Measurements from ENCODE around the gene NUP98. TPM values are rescaled to one million over a fixed set of nuclear protein-coding genes. Genes with fewer than 3 reads are reported as not detected.
A peak's percentile ranks its signal among the peaks of the same experiment; 100 is the strongest.

The NUP98 gene
- total RNA-seq, 1 experiment from 2014 or later, result 121 TPM

DNA sequence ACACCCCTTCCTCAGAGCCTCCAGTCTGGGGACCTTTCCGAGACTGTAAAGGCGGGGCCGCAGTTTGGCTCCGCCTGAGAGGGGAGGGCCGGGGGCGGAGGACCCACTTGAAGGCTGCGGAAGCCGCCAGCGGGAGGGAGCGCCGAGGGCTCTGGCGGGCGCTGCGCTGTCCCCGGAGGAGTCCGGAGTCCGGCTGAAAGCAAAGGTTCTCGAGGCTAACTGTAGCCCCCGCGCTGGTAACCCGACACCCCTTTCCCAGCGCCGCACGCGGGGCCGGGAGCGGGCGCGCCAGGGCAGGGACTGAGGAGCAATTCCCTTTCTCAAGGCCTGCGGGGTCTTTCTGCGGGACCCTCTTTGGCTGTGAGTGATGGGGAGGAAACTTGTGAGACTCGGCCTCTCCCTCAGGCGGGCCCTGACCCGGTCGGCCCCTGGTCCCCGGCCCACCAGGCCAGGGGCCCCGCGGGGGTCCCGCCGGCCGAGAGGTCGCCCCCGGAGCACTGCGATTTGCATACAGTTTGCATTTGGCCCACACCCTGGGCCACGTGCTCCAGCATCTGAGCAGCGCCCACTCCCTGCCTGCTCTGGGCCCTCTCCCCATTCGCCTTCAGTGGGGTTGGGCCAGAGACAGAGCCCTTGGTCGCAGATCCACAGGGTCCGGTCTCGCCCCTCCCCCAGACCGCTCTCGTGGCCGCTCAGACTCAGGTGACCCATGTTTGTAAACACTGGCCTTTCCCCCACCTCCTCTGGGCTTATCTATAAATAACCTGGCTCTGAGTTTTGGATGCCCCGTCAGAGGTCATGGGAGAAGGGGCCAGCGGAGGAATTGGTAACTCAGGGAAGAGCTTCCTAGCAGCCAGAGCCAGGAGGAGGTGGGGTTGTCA, 155.0 kb downstream of the NUP98 start:
- peak; percentile 69 for DNase-seq (ENCODE audit: low read depth)

- DNase-seq (ENCODE audit: low read depth), result no peak
These were observed 155.7 kb downstream of the NUP98 start, which contains the start of gene ART5 for GRCh38 chr11:3641701-3642070. ART5 (minus strand) TSS chr11:3641992; CDS start chr11:3641862, 130 bp downstream.

DNA sequence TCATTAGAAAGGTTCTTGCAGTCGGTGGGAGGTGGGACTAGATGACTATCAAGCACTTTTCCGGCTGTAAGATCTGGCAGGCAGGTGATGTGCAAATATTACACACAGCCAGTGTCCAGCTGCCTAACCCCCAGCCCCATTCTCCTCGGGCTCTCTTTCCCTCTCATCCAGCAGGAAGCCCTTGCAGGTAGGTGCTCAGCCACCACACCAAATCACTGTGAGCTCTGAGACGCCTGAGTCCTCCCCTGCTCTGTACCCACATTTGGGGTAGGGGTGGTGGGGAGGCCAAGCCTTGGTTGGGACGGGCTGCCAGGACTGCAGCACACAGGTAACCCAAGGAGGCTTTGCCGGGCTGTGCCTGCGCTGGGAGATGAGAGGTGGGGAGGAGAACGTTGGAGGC, 156.2 kb downstream of the NUP98 start:
- DNase-seq (ENCODE audit: low read depth), result no peak

DNA sequence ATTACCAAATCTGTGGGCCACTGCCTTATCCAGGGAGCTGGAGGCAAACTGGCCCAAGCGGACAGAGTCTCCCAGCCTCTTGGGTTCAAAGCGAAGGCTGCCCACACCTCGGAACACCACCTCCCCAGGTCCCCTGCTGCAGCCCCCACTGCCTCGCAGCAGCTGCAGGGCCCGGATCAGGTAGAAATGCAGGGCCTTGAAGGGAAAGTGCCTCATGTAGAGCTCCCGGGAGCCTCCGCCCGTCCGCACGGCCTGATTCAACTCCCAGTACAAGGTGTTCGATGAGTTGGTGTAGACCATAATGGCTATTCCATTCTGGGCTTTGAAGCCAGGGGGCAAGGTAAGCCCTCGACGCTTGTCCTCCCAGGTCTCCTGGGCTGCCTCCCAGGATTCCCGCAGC, 157.5 kb downstream of the NUP98 start:
- DNase-seq (ENCODE audit: low read depth), result no peak

DNA sequence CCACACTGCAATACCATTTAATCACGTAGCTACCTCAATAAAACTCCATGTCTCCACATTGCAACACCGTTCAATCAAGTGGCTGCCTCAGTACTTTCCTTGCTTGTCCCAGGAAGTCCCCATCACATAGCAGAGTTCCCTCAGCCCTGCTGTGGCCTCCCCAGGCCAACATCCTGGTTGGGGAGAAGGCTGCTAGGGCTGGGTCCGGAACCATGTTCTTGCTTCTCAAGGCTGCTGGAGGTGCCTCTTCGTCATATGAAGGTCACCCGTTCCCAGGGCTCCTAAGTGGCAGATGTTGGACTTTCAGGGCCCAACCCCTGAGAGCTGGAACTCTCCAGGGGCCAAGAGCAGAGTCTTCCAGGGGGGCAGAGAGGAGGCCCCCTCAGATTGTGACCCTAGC, 158.8 kb downstream of the NUP98 start:
- DNase-seq (ENCODE audit: low read depth), result no peak

DNA sequence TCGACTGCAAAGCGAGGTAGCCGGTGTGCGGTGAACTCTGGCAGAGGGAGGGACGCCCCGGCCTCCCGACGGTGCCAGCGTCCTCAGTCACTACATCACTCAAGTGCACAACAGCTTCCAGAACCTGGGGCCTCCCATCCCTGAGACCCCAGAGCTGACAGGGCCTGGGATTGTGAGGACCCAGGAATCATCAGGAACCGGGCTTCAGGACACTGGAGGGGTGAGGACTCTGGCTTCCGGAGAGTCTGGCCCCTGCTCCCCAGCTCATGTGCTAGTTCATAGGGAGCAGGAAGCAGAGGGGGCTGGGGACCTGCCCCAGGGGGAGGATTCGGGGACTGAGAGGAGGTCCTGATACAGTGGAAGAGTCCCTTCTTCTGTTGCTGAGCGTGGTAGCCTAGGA, 160.2 kb downstream of the NUP98 start:
- DNase-seq (ENCODE audit: low read depth), result no peak

GRCh38 chr11:3635641-3636375, 161.5 kb downstream of the NUP98 start:
- no peak for DNase-seq (ENCODE audit: low read depth)

- no peak for DNase-seq (ENCODE audit: low read depth)
These were observed 165.2 kb downstream of the NUP98 start for GRCh38 chr11:3632070-3632660.

GRCh38 chr11:3631331-3631730, 166.0 kb downstream of the NUP98 start:
- no peak for DNase-seq (ENCODE audit: low read depth)

- DNase-seq (ENCODE audit: low read depth), result peak; percentile 77
These were observed 170.1 kb downstream of the NUP98 start for GRCh38 chr11:3627291-3627690.

DNA sequence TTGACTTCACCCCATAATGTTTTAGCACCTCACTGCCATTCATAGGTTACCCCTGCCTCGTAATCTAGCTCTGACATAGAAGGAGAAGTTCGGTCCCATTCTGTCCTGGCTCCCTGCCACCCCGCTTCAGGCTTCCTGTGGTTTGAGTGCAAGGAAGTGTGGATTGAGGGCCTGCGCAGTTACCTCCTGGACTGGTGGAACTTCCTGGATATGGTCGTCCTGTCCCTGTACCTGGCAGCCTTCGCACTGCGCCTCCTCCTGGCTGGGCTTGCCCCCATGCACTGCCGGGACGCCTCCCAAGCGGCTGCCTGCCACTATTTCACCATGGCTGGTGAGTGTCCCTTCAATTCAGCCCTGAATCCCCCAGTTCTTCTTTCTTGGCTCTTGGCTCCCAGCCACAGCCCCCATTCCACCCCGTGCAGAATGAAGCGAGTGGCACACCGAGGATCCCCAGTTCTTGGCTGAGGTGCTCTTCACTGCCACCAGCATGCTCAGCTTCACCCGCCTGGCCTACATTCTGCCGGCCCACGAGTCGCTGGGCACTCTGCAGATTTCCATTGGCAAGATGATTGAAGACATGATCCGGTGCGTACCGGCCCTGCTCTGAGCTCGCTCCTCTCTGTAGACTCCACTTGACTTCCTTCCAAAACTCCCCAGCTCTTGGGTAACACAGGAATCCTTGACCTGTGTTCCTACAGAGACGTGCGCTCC, 170.9 kb downstream of the NUP98 start:
- no peak for DNase-seq (ENCODE audit: low read depth)

Other genes with a start within 250 kb of the NUP98 start
- gene ART5, start 155.6 kb downstream of the NUP98 start, total RNA-seq (2014; rRNA removed), result 0.11 TPM in 1 of 2 replicates, not detected in the other
- not detected in 2 replicates for gene ART1, start 152.4 kb downstream of the NUP98 start, total RNA-seq (2014; rRNA removed)
- gene CHRNA10, start 126.2 kb downstream of the NUP98 start, total RNA-seq (2014; rRNA removed), result 0.51 and 0.98 TPM in 2 replicates
- 13.7 and 18.5 TPM in 2 replicates for gene PGAP2, start 11.0 kb upstream of the NUP98 start, total RNA-seq (2014; rRNA removed)
- gene RHOG, start 43.4 kb upstream of the NUP98 start, total RNA-seq (2014; rRNA removed), result 36.5 and 38.3 TPM in 2 replicates
- 23.3 and 25.0 TPM in 2 replicates for gene STIM1, start 58.1 kb upstream of the NUP98 start, total RNA-seq (2014; rRNA removed)

Measured in LHCN-M2 (cell line).